Effector memory CD8-positive, alpha-beta T cell (primary cell): ENCODE results near the gene KCP.
A peak's percentile ranks its signal among the peaks of the same experiment; 100 is the strongest.

Experiments used
- ATAC-seq: fragments of 150-1000 bp; cut with Tn5 transposase; replicated peaks from 2 replicates; pipeline ENCODE4 v1.10.0; 2021; ENCODE audit warnings: mild to moderate bottlenecking, moderate library complexity
- DNase-seq, 3 experiments: peaks; one replicate each; pipeline ENCODE4 v3.0.0; 2021
- H3K27ac Mint-ChIP-seq, 2 donors: one replicate each; pipeline ENCODE4 v1.8.0; 2022; ENCODE audit warnings: mild to moderate bottlenecking in 2 of 2, mixed read lengths in 2 of 2, moderate library complexity in 2 of 2
- H3K27me3 Mint-ChIP-seq, 2 donors: one replicate each; pipeline ENCODE4 v1.8.0; 2022; ENCODE audit warnings: mixed read lengths in 2 of 2
- H3K36me3 Mint-ChIP-seq: one replicate; pipeline ENCODE4 v1.8.0; 2022; ENCODE audit warnings: mild to moderate bottlenecking, moderate library complexity, mixed read lengths; ENCODE audit not compliant: insufficient read depth
- H3K4me1 Mint-ChIP-seq, 2 donors: one replicate each; pipeline ENCODE4 v1.8.0; 2022; ENCODE audit warnings: low read depth in 2 of 2, mixed read lengths in 2 of 2
- H3K4me3 Mint-ChIP-seq, 2 donors: one replicate each; pipeline ENCODE4 v1.8.0; 2022; ENCODE audit warnings: mild to moderate bottlenecking in 2 of 2, mixed read lengths in 2 of 2, moderate library complexity in 2 of 2
- H3K9me3 Mint-ChIP-seq, 2 donors: one replicate each; pipeline ENCODE4 v1.8.0; 2022; ENCODE audit warnings: mixed read lengths in 2 of 2

Gene KCP

GRCh38 chr7:128869138-128869943 is 41.2 kb downstream of the KCP start:
- Mint-ChIP-seq H3K4me1 (peaks cover 20 to 26% of the 10 kb centered on the region in 2 donors), H3K27ac (no peak overlapping the region), H3K4me3 (peak overlapping the region; percentile 56 to 70), H3K27me3 (peaks cover 0 to 13% of the 10 kb centered on the region in 2 donors), H3K36me3 (peaks cover 14% of the 10 kb centered on the region), H3K9me3 (no peaks in the 10 kb centered on the region)
- ATAC-seq, result peak; percentile 86
- DNase-seq, result peak; percentile 36 to 45 (median 40)

- Mint-ChIP-seq H3K9me3 (no peaks in the 10 kb centered on the region), H3K36me3 (peaks cover 15% of the 10 kb centered on the region), H3K27ac (no peak overlapping the region), H3K4me3 (peak overlapping the region; percentile 56 to 70), H3K4me1 (peaks cover 22 to 30% of the 10 kb centered on the region in 2 donors), H3K27me3 (peaks cover 0 to 13% of the 10 kb centered on the region in 2 donors)
- no peak for ATAC-seq
- DNase-seq, result no peak
Measured at GRCh38 chr7:128868624-128869137, 41.8 kb downstream of the KCP start.

- Mint-ChIP-seq H3K4me1 (peaks cover 25 to 32% of the 10 kb centered on the region in 2 donors), H3K27ac (peak overlapping the region in 1 of 2 donors; percentile 30), H3K27me3 (peaks cover 0 to 13% of the 10 kb centered on the region in 2 donors), H3K9me3 (no peaks in the 10 kb centered on the region), H3K4me3 (peak overlapping the region; percentile 56 to 70), H3K36me3 (peaks cover 17% of the 10 kb centered on the region)
- DNase-seq, result no peak
- no peak for ATAC-seq
Measured at GRCh38 chr7:128867842-128868623, 42.5 kb downstream of the KCP start.

- ATAC-seq (no peak), DNase-seq (no peak)
- Mint-ChIP-seq H3K9me3 (no peaks in the 10 kb centered on the region), H3K27me3 (peaks cover 0 to 13% of the 10 kb centered on the region in 2 donors), H3K36me3 (peaks cover 24% of the 10 kb centered on the region), H3K27ac (no peak overlapping the region), H3K4me3 (peak overlapping the region in 1 of 2 donors; percentile 63), H3K4me1 (peaks cover 31 to 39% of the 10 kb centered on the region in 2 donors)
Measured at GRCh38 chr7:128867241-128867640, 43.3 kb downstream of the KCP start.

- H3K36me3 Mint-ChIP-seq, result peaks cover 25% of the 10 kb centered on the region
- no peaks in the 10 kb centered on the region for H3K9me3 Mint-ChIP-seq
- no peak for ATAC-seq
- H3K27me3 Mint-ChIP-seq, result peaks cover 0 to 13% of the 10 kb centered on the region in 2 donors
- peak overlapping the region in 1 of 2 donors; percentile 7 for H3K27ac Mint-ChIP-seq
- no peak overlapping the region for H3K4me3 Mint-ChIP-seq
- no peak for DNase-seq
- H3K4me1 Mint-ChIP-seq, result peaks cover 34 to 41% of the 10 kb centered on the region in 2 donors
Measured at GRCh38 chr7:128865996-128866877, 44.3 kb downstream of the KCP start.

GRCh38 chr7:128865303-128865702 is 45.2 kb downstream of the KCP start:
- DNase-seq, result no peak
- ATAC-seq, result no peak
- Mint-ChIP-seq H3K4me1 (peaks cover 33 to 40% of the 10 kb centered on the region in 2 donors), H3K4me3 (peak overlapping the region in 1 of 2 donors; percentile 5), H3K27me3 (peaks cover 0 to 4% of the 10 kb centered on the region in 2 donors), H3K9me3 (no peaks in the 10 kb centered on the region), H3K27ac (peak overlapping the region in 1 of 2 donors; percentile 7), H3K36me3 (peaks cover 25% of the 10 kb centered on the region)

GRCh38 chr7:128863433-128863989 is 47.0 kb downstream of the KCP start:
- DNase-seq, result peak; percentile 23 to 35 (median 33)
- H3K36me3 Mint-ChIP-seq, result peaks cover 25% of the 10 kb centered on the region
- peak overlapping the region; percentile 88 to 90 for H3K27ac Mint-ChIP-seq
- H3K4me1 Mint-ChIP-seq, result peaks cover 28 to 36% of the 10 kb centered on the region in 2 donors
- peak overlapping the region; percentile 91 for H3K4me3 Mint-ChIP-seq
- peak; percentile 40 for ATAC-seq
- no peaks in the 10 kb centered on the region for H3K9me3 Mint-ChIP-seq
- no peaks in the 10 kb centered on the region for H3K27me3 Mint-ChIP-seq

GRCh38 chr7:128862571-128863432 is 47.7 kb downstream of the KCP start, which contains the start of gene ATP6V1F:
Gene ATP6V1F, plus strand, starts transcription at chr7:128862856. Its CDS starts 49 bp downstream, at chr7:128862905.
- Mint-ChIP-seq H3K27ac (peak within 1 kb of the TSS; percentile 88 to 90), H3K36me3 (peaks cover 25% of the 10 kb centered on the region), H3K9me3 (no peaks in the 10 kb centered on the region), H3K4me3 (peak within 1 kb of the TSS; percentile 91), H3K4me1 (peaks cover 27 to 36% of the 10 kb centered on the region in 2 donors), H3K27me3 (no peaks in the 10 kb centered on the region)
- ATAC-seq, result peak; percentile 92
- peak; percentile 99 to 100 (median 100) for DNase-seq

- Mint-ChIP-seq H3K4me3 (peak overlapping the region; percentile 91), H3K4me1 (peaks cover 25 to 34% of the 10 kb centered on the region in 2 donors), H3K36me3 (peaks cover 25% of the 10 kb centered on the region), H3K27me3 (no peaks in the 10 kb centered on the region), H3K27ac (peak overlapping the region; percentile 88 to 90), H3K9me3 (no peaks in the 10 kb centered on the region)
- ATAC-seq (no peak), DNase-seq (no peak)
Measured at GRCh38 chr7:128861957-128862570, 48.4 kb downstream of the KCP start.

- H3K27me3 Mint-ChIP-seq, result peaks cover 0 to 10% of the 10 kb centered on the region in 2 donors
- no peak for DNase-seq
- no peaks in the 10 kb centered on the region for H3K9me3 Mint-ChIP-seq
- H3K4me1 Mint-ChIP-seq, result peaks cover 19 to 24% of the 10 kb centered on the region in 2 donors
- ATAC-seq, result no peak
- H3K4me3 Mint-ChIP-seq, result no peak overlapping the region
- H3K27ac Mint-ChIP-seq, result no peak overlapping the region
- peaks cover 16% of the 10 kb centered on the region for H3K36me3 Mint-ChIP-seq
Measured at GRCh38 chr7:128860158-128861073, 50.1 kb downstream of the KCP start.
